Astrocyte of the spinal cord (primary cell): ENCODE measurements around the gene GIMAP6.
"Not testable (repeated sequence)": the region's sequence is repeated elsewhere in the genome, so short reads cannot be mapped to it uniquely, and the experiment has no call there.

ENCODE experiments used
- DNase-seq: peaks from one replicate; pipeline ENCODE4 v3.0.0; 2011; ENCODE audit warnings: low read depth, low spot score
- H3K4me3 ChIP-seq: 2 replicates; pipeline ENCODE4 v1.5.1; 2011; ENCODE audit warnings: low read depth, mild to moderate bottlenecking, low read length, moderate library complexity
- in situ Hi-C: cut with HindIII; loops from 2 replicates; pipeline ENCODE4 v1.10.0; 2017; ENCODE audit warnings: low sequenced_read_pairs
- TF ChIP-seq, protein P1 (sequence below): IDR thresholded peaks from 2 replicates; pipeline ENCODE4 v1.5.1; 2012; ENCODE audit warnings: low read depth, mild to moderate bottlenecking, low read length, inconsistent platforms

The GIMAP6 gene

DNA sequence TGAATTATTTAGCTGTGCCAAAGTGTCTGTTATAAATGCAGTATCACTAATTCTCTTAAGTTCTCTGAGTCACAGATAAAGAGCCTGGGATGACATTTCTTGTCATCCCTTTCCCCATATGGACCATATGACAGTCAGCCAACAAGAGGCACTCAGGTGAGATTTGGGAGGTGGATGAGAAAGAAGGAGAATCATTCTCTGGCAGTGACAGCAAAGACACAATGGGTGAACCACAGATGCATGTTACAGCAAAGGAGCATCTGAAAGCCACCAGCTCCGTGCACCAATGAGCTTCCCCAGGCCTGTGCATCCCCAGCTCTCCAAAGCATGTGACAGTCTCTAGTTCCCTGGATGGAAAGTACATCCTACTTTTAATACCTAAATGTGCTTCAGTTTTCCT is 10.8 kb downstream of the GIMAP6 start:
- in situ Hi-C loops, result no loop called here
- no peak overlapping the region for H3K4me3 ChIP-seq
- DNase-seq, result no peak
- TF ChIP-seq, protein P1, sequence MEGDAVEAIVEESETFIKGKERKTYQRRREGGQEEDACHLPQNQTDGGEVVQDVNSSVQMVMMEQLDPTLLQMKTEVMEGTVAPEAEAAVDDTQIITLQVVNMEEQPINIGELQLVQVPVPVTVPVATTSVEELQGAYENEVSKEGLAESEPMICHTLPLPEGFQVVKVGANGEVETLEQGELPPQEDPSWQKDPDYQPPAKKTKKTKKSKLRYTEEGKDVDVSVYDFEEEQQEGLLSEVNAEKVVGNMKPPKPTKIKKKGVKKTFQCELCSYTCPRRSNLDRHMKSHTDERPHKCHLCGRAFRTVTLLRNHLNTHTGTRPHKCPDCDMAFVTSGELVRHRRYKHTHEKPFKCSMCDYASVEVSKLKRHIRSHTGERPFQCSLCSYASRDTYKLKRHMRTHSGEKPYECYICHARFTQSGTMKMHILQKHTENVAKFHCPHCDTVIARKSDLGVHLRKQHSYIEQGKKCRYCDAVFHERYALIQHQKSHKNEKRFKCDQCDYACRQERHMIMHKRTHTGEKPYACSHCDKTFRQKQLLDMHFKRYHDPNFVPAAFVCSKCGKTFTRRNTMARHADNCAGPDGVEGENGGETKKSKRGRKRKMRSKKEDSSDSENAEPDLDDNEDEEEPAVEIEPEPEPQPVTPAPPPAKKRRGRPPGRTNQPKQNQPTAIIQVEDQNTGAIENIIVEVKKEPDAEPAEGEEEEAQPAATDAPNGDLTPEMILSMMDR, result no peak

DNA sequence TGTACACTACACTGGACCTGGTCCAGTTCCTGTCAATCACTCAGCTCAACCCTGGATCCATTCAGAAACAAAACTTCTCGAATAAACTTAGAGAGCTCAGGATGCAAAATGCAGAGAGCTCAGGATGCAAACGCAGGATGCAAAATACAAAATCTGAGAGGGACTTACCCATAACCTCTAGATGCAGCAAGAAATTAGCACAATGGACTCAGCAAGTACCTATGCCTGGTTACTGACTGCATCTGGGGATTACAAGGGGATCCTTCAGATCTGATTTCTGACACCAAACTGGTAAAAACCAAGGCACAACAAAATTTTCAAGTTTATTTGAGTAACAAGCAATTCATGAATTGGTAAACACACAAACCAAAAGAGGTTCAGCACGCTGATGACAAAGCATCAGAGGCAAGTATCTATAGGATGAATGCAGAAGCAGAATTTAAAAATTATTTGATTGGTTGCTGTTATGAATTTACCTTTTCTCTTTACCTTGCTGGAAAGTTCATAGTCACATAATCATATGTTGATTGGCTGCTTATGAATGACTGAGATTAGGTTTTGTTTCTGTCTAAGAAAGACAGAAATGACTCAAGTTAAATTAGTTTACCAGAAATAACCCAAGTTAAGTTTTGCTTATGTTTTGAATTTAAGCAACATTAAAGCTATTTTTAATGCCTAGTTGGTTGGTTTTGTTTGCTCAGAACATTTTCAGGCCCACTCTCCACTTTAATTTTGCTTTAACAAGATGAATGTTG is 11.4 kb downstream of the GIMAP6 start:
- TF ChIP-seq, protein P1, result no peak
- in situ Hi-C loops, result no loop called here
- no peak for DNase-seq
- H3K4me3 ChIP-seq, result no peak overlapping the region

DNA sequence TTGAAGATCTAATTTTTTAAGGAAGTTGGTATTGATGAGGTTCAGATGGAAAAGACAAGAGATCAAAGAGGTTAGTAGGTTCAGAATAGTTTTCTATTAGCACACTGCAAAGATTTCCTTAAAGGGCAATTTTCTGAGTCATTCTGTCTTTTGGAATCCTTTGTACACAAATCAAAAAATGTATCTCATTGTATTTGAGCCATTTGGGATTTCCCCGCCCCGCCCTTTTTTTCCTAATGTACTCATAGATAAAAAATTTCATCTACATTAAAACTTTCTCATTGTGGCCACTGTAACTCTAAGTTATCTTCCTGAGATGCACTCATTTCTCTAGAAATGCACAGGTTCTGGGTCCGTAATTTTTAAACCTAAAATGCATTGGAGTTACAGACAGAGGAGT is 12.1 kb downstream of the GIMAP6 start:
- in situ Hi-C loops, result no loop called here
- no peak for DNase-seq
- TF ChIP-seq, protein P1, result no peak
- no peak overlapping the region for H3K4me3 ChIP-seq

DNA sequence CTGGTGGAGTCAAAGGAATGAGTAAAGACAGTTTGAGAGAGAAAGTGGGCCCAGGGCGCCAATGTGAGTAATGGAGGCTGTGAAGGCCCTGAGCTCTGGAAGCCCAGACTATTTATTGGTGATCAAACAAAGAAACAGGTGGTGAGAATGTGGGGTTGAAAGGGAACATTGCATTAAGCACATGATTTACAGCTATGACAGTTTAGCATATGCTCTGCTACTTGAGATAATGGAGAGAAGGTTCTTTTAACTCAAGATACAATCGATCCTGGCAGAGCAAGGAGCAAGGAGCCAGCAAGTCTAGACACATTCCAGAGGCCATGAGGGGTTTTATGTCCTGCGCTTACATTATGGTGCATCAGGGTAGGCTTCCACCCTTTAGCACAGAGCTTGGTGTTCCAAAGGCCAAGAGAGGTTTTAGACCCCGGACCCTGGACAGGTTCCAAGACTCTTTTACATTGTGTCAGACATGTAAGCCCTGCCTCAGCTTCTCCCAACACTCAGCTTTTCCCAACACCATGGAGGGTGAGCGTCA is 16.9 kb downstream of the GIMAP6 start:
- H3K4me3 ChIP-seq, DNase-seq, in situ Hi-C loops: not testable (repeated sequence)

DNA sequence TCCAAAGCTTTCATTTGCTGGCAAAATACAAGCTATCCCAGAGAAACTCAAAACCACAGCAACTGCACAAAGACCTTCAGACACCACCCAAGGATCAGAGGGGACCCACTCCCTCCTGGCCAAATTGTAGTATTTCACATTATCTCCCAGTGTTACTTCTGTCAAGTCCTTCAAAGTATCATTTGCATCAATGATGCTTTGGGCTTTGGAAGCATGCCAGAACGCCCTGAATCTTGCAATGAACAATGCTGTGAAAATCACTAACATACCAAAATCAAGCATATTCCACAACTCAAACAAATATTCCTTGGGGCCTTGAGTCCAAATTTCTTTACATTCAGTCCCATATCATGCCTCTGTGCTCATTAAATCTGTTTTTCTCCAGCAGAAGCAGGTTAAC is 17.8 kb downstream of the GIMAP6 start:
- DNase-seq, in situ Hi-C loops, H3K4me3 ChIP-seq: not testable (repeated sequence)

DNA sequence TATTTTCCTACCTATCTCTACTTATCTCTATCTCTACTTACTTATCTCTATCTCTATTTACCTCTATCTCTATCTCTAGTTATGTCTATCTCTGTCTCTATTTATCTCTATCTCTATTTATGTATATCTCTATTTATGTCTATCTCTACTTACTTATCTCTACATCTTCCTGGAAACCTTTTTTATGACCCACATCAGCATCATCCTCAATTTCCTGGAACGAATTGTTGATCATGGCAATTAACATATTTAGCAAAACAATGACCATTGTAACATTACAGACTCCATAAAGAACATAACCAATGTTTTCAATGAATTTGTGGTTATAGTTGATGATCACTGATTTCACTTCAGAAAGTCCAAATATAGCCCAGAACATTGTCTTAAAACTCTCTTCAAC is 18.3 kb downstream of the GIMAP6 start:
- H3K4me3 ChIP-seq, result no peak overlapping the region
- TF ChIP-seq, protein P1, result no peak
- no peak for DNase-seq
- in situ Hi-C loops, result no loop called here

DNA sequence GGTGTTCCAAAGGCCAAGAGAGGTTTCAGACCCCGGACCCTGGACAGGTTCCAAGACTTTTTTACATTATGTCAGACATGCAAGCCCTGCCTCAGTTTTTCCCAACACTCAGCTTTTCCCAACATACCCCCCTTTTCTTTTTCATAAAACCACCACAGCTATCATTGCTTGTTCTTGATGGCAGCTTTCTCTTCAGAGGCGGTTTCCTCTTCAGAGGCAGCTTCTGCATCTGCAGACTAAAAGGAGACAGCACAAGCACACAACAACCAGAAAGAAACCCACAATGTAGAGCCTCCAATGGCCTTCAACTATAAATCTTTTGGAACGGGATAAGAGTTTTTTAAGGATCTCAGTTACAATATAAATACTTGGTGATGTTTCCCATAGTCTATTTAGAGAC is 19.3 kb downstream of the GIMAP6 start:
- H3K4me3 ChIP-seq, result no peak overlapping the region
- TF ChIP-seq, protein P1, result no peak
- in situ Hi-C loops, result no loop called here
- DNase-seq, result no peak
